ENCODE measurements around the gene SLC9A3.

DNA sequence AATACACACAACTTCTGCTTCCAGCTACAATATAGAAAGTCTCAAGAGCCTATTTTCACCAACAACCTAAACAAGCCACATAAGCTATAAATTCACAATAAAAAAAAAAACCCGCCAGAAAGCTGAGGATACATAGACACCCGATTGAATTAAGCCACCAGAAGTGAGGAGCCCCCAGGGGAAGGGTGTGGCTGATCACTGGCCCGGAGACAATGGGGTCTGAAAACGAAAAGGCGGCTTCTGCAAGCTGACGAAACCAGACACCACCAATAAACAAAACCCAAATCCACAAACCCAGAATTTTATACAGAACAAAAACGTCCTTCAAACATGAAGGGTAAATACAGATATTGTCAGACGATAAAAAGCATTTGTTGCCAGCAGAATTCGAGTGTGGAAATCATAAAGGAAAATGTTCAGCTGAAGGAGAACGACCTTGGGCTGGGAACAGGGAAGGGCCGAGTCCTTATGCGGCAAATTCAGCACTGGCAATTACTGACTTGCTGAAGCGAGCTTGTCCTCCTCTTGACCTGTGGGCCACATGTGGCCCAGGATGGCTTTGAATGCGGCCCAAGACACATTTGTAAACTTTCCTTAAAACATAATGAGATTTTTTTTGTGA, 48.3 kb upstream of the SLC9A3 start:
- TF ChIP-seq, protein P1, sequence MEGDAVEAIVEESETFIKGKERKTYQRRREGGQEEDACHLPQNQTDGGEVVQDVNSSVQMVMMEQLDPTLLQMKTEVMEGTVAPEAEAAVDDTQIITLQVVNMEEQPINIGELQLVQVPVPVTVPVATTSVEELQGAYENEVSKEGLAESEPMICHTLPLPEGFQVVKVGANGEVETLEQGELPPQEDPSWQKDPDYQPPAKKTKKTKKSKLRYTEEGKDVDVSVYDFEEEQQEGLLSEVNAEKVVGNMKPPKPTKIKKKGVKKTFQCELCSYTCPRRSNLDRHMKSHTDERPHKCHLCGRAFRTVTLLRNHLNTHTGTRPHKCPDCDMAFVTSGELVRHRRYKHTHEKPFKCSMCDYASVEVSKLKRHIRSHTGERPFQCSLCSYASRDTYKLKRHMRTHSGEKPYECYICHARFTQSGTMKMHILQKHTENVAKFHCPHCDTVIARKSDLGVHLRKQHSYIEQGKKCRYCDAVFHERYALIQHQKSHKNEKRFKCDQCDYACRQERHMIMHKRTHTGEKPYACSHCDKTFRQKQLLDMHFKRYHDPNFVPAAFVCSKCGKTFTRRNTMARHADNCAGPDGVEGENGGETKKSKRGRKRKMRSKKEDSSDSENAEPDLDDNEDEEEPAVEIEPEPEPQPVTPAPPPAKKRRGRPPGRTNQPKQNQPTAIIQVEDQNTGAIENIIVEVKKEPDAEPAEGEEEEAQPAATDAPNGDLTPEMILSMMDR (conservative IDR thresholded peaks at IDR 0.05 in 1 of 2, IDR thresholded peaks at IDR 0.05 in 1 of 2; ENCODE audit: extremely low read depth in 1 of 2, insufficient read depth in 1 of 2, low read depth in 1 of 2, low read length in 2 of 2), result no peak
- no peak for TF ChIP-seq EZH2 (IDR thresholded peaks at IDR 0.05; ENCODE audit: borderline replicate concordance, low read length)

Measured in mammary epithelial cell (primary cell).